SK-N-SH (cell line): ENCODE data around the gene SEPTIN7. TPM values are rescaled to one million over a fixed set of nuclear protein-coding genes. Genes with fewer than 3 reads are reported as not detected.

Source experiments
- CTCF ChIA-PET: fragments of 300-600, 350-600 bp; formaldehyde crosslinking; extraction: SDS; loops from one replicate; lab custom pipeline; 2021; lab: Yijun Ruan, JAX
- POLR2A ChIA-PET: fragments of 350-600 bp; sonication (Branson Sonifier 250); formaldehyde crosslinking; extraction: SDS; loops from one replicate; lab custom pipeline; 2020; ENCODE audit warnings: antibody characterized with exemption, inconsistent platforms; lab: Yijun Ruan, JAX
- DNase-seq: peaks from one replicate; pipeline ENCODE4 v3.0.0; 2012
- H2AFZ ChIP-seq: fragments of 200-600 bp; sonication (generic); 2 replicates; pipeline ENCODE4 v1.8.1; 2016; ENCODE audit warnings: antibody characterized with exemption, mild to moderate bottlenecking, low read depth
- H3F3A ChIP-seq: fragments of 200-600 bp; sonication (generic); replicated peaks from 2 replicates; pipeline ENCODE3; 2016; ENCODE audit warnings: antibody characterized with exemption, mild to moderate bottlenecking; ENCODE audit not compliant: insufficient read depth
- H3K27ac ChIP-seq, 2 experiments: fragments of 200-500 bp in 1 of 2; fragments of 200-600 bp in 1 of 2; sonication (Bioruptor generic) in 1 of 2; sonication (generic), shearing (Covaris generic) in 1 of 2; 2 replicates each; pipeline versions ENCODE4 v1.5.1 to v1.6.1; 2014 to 2016; ENCODE audit warnings: low read depth in 2 of 2, inconsistent platforms in 1 of 2, low read length in 1 of 2, mild to moderate bottlenecking in 1 of 2, mixed read lengths in 1 of 2
- H3K27me3 ChIP-seq: fragments of 200-600 bp; sonication (generic), shearing (Covaris generic); 2 replicates; pipeline ENCODE4 v1.6.1; 2016; ENCODE audit warnings: mixed run types; ENCODE audit not compliant: insufficient read depth
- H3K36me3 ChIP-seq, 2 experiments: fragments of 200-500 bp in 1 of 2; fragments of 200-600 bp in 1 of 2; sonication (Bioruptor generic) in 1 of 2; sonication (generic) in 1 of 2; replicated peaks in 1 of 2; 2 replicates each; pipeline versions ENCODE3 to v1.5.1; 2014 to 2016; ENCODE audit warnings: low read length in 1 of 2, mild to moderate bottlenecking in 1 of 2; ENCODE audit not compliant: insufficient read depth in 2 of 2, control insufficient read depth in 1 of 2
- H3K4me1 ChIP-seq, 2 experiments: fragments of 200-500 bp in 1 of 2; fragments of 200-600 bp in 1 of 2; sonication (Bioruptor generic) in 1 of 2; sonication (generic), shearing (Covaris generic) in 1 of 2; 2 replicates each; pipeline versions ENCODE4 v1.5.1 to v1.6.1; 2014 to 2016; ENCODE audit warnings: low read depth in 1 of 2, low read length in 1 of 2, mixed run types in 1 of 2; ENCODE audit not compliant: insufficient read depth in 2 of 2, control insufficient read depth in 1 of 2
- H3K4me2 ChIP-seq: fragments of 200-600 bp; sonication (generic), shearing (Covaris generic); 2 replicates; pipeline ENCODE4 v1.6.1; 2017; ENCODE audit warnings: mixed run types
- H3K4me3 ChIP-seq, 2 experiments: fragments of 200-500 bp in 1 of 2; fragments of 200-600 bp in 1 of 2; sonication (Bioruptor generic) in 1 of 2; sonication (generic), shearing (Covaris generic) in 1 of 2; 2 replicates each; pipeline versions ENCODE4 v1.5.1 to v1.8.1; 2014 to 2016; ENCODE audit warnings: low read depth in 2 of 2, inconsistent platforms in 1 of 2, low read length in 1 of 2, mild to moderate bottlenecking in 1 of 2, mixed read lengths in 1 of 2, moderate library complexity in 1 of 2
- H3K79me2 ChIP-seq: fragments of 200-600 bp; sonication (generic); 2 replicates; pipeline ENCODE4 v1.8.1; 2017; ENCODE audit warnings: mild to moderate bottlenecking; ENCODE audit not compliant: insufficient read depth
- H3K9ac ChIP-seq: fragments of 200-600 bp; sonication (generic); 2 replicates; pipeline ENCODE4 v1.6.1; 2017; ENCODE audit warnings: mixed run types
- H3K9me2 ChIP-seq: fragments of 200-600 bp; sonication (generic); 2 replicates; pipeline ENCODE4 v1.6.1; 2017; ENCODE audit warnings: mixed run types
- H3K9me3 ChIP-seq: fragments of 200-600 bp; sonication (generic); 2 replicates; pipeline ENCODE4 v1.6.1; 2017; ENCODE audit warnings: mixed run types, mild to moderate bottlenecking, moderate library complexity
- H4K20me1 ChIP-seq: fragments of 200-600 bp; sonication (generic); 2 replicates; pipeline ENCODE4 v1.6.1; 2017; ENCODE audit warnings: mild to moderate bottlenecking, mixed run types; ENCODE audit not compliant: insufficient read depth
- CTCF ChIP-seq: fragments of 200-600 bp; sonication (generic); IDR thresholded peaks from 2 replicates; pipeline ENCODE4 v1.6.1; 2017; ENCODE audit warnings: antibody characterized with exemption, mild to moderate bottlenecking, moderate library complexity
- MEF2A ChIP-seq: IDR thresholded peaks from 2 replicates; pipeline ENCODE4 v1.4.0; 2012; ENCODE audit warnings: low read depth, borderline replicate concordance
- PBX3 ChIP-seq: IDR thresholded peaks from 2 replicates; pipeline ENCODE4; 2012
- REST ChIP-seq: IDR thresholded peaks from 2 replicates; pipeline ENCODE4 v1.6.1; 2012; ENCODE audit warnings: mild to moderate bottlenecking, low read depth, low read length, moderate library complexity
- ZBTB33 ChIP-seq: IDR thresholded peaks from 2 replicates; pipeline ENCODE4 v1.4.0; 2012; ENCODE audit warnings: low read depth, borderline replicate concordance
- WGBS: methylation state at CpG from one replicate; pipeline ENCODE4 v1.1.6; 2017; ENCODE audit warnings: low lambda C conversion rate; 5-methylcytosine and 5-hydroxymethylcytosine counted together
- polyA plus RNA-seq, 3 experiments: library from polyadenylated mRNA; depleted of rRNA; stranded (reverse); fragments of >200 nt; gene quantifications; 2 replicates each; pipeline ENCODE4 v1.2.3, GENCODE V29; 2012

Gene SEPTIN7
- polyA plus RNA-seq, 1 of the 3 experiments (the other 2 are of a cell fraction), result 119 TPM

GRCh38 chr7:35787925-35788324 lies 12.9 kb upstream of the SEPTIN7 start:
- WGBS, result 51% methylated on average over 2 of the region's 2 CpGs
- H3K79me2 ChIP-seq, result no peaks in the 10 kb centered on the region

More at GRCh38 chr7:35787925-35788324, 12.9 kb upstream of the SEPTIN7 start:
- ChIA-PET POLR2A (no interaction called here), CTCF (no interaction called here)
- H3K36me3 ChIP-seq, result no peaks in the 10 kb centered on the region
- peaks cover 3 to 11% of the 10 kb centered on the region in 2 experiments; a peak in 3 of 4 replicates for H3K4me1 ChIP-seq
- H3K9me3 ChIP-seq, result no peaks in the 10 kb centered on the region
- no peak overlapping the region for H3K4me2 ChIP-seq
- no peak overlapping the region for H3K4me3 ChIP-seq
- H3K9ac ChIP-seq, result no peak overlapping the region
- H3K27ac ChIP-seq, result no peak overlapping the region
- H4K20me1 ChIP-seq, result no peaks in the 10 kb centered on the region
- H3K27me3 ChIP-seq, result no peaks in the 10 kb centered on the region
- H3K9me2 ChIP-seq, result no peaks in the 10 kb centered on the region
- DNase-seq, result no peak
- TF ChIP-seq CTCF (no peak), PBX3 (no peak), MEF2A (no peak), ZBTB33 (no peak), REST (no peak)
- no peak overlapping the region for H2AFZ ChIP-seq
- peaks cover 9% of the 10 kb centered on the region for H3F3A ChIP-seq
